Retinal pigment epithelial cell (primary cell): Measurements from ENCODE around the gene STON2.

Source experiments
- DNase-seq: peaks from one replicate; pipeline ENCODE4 v3.0.0-alpha.2; 2010; ENCODE audit warnings: low read depth
- H3K4me3 ChIP-seq: 2 replicates; pipeline ENCODE4 v1.5.1; 2011; ENCODE audit warnings: mild to moderate bottlenecking, low read length, control low read depth, moderate library complexity
- TF ChIP-seq, protein P1 (sequence below): conservative IDR thresholded peaks from 2 replicates; pipeline ENCODE4 v1.5.1; 2011; ENCODE audit warnings: low read depth, low read length, control low read depth, inconsistent platforms

STON2 gene

DNA sequence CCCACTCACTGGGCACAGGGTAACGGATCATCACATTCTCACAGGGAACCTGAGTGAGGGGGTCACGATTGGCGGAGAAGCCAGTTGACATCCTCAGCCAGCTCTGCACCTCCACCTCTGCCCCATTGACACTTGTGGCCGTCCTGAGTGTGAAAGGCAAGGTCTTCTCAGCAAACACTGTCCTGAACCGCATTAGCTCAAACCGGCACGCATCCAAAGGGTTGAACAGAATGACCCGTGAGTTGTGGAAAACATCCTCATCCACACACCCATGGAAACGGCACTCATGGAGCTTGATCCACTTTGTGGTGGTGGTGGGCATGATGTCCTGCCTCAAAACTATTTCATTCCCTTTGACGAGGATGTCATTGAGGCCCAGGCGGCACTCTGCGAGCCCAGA lies 123.0 kb downstream of the STON2 start:
- no peak overlapping the region for H3K4me3 ChIP-seq
- no peak for DNase-seq
- TF ChIP-seq, protein P1, sequence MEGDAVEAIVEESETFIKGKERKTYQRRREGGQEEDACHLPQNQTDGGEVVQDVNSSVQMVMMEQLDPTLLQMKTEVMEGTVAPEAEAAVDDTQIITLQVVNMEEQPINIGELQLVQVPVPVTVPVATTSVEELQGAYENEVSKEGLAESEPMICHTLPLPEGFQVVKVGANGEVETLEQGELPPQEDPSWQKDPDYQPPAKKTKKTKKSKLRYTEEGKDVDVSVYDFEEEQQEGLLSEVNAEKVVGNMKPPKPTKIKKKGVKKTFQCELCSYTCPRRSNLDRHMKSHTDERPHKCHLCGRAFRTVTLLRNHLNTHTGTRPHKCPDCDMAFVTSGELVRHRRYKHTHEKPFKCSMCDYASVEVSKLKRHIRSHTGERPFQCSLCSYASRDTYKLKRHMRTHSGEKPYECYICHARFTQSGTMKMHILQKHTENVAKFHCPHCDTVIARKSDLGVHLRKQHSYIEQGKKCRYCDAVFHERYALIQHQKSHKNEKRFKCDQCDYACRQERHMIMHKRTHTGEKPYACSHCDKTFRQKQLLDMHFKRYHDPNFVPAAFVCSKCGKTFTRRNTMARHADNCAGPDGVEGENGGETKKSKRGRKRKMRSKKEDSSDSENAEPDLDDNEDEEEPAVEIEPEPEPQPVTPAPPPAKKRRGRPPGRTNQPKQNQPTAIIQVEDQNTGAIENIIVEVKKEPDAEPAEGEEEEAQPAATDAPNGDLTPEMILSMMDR: no peak

- no peak overlapping the region for H3K4me3 ChIP-seq
- TF ChIP-seq, protein P1: no peak
- DNase-seq: peak; percentile 45
Observed at GRCh38 chr14:81276073-81277069, 123.8 kb downstream of the STON2 start.

DNA sequence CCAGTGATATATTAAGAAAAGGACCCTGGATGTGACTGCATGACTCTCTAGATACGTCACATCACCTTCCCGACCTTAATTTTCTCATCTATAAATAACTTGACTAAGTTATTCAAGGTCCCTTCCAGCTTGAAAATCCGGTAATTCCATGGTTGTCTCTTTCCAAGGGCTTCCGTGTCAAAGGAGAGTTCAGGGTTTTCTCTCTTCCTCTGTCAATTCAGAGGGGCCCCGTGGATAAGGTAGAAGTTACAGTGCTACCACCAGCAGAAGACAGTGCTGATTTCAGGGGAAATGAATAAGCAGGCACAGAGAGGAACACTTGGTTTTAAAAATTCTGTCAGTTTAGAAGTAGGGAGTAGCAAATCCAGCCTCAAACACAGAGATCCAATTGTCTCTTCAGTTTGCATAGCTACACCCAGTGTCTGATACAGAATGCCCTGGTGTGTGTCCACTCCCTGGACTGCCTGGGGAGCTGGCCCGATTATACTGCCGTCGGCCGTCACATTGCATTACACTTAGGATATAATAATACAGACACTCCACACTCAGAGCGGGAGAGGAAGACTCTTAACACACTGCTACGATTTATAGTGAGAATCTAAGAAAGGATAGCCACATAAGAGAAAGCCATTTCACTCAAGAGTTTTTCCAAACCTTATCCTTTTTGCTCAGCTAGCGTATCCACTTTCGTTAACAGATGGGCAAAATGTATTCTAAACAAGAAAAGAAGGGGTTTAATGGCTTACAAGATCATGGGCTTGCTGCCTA lies 124.6 kb downstream of the STON2 start:
- TF ChIP-seq, protein P1: no peak
- no peak for DNase-seq
- H3K4me3 ChIP-seq: no peak overlapping the region

DNA sequence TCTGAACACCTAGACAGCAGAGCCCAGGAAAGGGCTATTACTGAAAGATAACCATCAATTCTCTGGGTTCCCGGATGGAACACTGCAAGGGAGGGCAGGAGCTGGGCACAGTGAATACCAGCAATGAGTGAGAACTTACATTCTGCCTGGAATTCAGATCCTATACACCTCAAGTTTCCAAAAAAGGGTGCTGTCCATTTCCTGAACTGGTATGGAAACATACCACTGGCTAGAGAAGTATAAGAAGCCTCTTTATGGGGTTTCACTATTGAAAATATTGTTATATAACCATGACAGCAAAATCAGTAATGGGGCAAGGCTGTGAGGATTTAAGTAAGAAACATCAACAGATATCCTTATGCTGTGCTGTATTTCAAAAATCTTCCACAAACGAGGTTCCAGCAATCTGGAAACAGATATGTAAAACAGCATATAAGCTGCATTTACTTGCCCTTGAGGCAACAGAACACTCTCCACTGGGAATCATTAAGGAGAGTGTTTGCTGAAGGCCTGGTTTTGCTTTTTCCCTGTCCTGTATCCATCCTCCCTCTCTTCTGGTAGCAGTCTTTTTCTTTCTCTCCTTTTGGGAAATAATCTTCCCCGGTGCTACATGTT lies 126.1 kb downstream of the STON2 start:
- TF ChIP-seq, protein P1: no peak
- no peak for DNase-seq
- no peak overlapping the region for H3K4me3 ChIP-seq

GRCh38 chr14:81273521-81273920 lies 126.6 kb downstream of the STON2 start:
- no peak overlapping the region for H3K4me3 ChIP-seq
- TF ChIP-seq, protein P1: no peak
- DNase-seq: no peak

DNA sequence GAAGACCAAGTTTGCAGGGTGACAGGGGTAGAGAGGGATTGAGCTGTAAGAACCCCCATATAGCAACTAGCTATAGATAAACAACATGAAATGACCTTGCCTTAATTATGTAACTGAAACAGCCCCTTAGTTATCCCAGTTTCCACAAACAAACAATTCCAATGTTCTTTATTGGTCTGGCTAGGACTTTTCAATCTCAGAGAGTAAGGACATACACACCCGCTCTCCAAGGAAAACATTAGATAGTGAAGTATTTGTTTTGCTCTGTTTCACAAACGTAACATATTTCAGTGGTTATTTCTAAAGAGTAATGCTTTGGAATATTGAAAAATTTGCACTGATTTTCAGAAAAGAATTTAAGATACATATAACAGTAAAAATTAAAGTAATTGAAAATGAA lies 127.8 kb downstream of the STON2 start:
- DNase-seq: no peak
- no peak overlapping the region for H3K4me3 ChIP-seq
- TF ChIP-seq, protein P1: no peak
